ENCODE measurements around the gene SLC16A6.
"Not testable (repeated sequence)": the region's sequence is repeated elsewhere in the genome, so short reads cannot be mapped to it uniquely, and the experiment has no call there.

DNA sequence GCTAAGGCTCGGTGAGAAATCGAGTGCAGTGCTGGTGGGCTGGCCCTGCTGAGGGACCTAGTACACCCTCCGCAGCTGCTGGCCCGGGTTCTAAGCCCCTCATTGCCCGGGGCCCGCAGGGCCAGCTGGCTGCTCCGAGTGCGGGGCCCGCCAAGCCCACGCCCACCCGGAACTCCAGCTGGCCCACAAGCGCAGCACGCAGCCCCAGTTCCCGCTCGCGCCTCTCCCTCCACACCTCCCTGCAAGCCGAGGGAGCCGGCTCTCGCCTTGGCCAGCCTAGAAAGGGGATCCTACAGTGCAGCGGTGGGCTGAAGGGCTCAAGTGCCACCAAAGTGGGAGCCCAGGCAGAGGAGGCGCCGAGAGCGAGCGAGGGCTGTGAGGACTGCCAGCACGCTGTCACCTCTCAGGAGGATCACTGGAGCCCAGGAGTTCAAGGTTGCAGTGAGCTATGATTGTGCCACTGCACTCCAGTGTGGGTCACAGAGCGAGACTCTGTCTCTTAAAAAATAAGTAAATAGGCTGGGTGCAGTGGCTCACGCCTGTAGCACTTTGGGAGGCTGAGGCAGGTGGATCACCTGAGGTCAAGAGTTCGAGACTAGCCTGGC is 18.2 kb upstream of the SLC16A6 start:
- TF ChIP-seq, protein P1, sequence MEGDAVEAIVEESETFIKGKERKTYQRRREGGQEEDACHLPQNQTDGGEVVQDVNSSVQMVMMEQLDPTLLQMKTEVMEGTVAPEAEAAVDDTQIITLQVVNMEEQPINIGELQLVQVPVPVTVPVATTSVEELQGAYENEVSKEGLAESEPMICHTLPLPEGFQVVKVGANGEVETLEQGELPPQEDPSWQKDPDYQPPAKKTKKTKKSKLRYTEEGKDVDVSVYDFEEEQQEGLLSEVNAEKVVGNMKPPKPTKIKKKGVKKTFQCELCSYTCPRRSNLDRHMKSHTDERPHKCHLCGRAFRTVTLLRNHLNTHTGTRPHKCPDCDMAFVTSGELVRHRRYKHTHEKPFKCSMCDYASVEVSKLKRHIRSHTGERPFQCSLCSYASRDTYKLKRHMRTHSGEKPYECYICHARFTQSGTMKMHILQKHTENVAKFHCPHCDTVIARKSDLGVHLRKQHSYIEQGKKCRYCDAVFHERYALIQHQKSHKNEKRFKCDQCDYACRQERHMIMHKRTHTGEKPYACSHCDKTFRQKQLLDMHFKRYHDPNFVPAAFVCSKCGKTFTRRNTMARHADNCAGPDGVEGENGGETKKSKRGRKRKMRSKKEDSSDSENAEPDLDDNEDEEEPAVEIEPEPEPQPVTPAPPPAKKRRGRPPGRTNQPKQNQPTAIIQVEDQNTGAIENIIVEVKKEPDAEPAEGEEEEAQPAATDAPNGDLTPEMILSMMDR (IDR thresholded peaks at IDR 0.05), result not testable (repeated sequence)
- not testable (repeated sequence) for TF ChIP-seq POLR2AphosphoS5, POLR2A, EP300 (IDR thresholded peaks at IDR 0.05)

All from suprapubic skin (tissue), 4 donors.